Measurements from ENCODE around the gene TMEM255B. TPM values are rescaled to one million over a fixed set of nuclear protein-coding genes. Genes with fewer than 3 reads are reported as not detected.

Gene TMEM255B
- polyA plus RNA-seq, 1 donor (not counting 4 experiments of a cell fraction or from before 2014, with no cell fraction given), result 7.6 TPM

GRCh38 chr13:113813070-113813748 is 54.2 kb downstream of the TMEM255B start:
- Histone ChIP-seq H3K4me3 (ENCODE audit: control insufficient read depth in 2 of 3, extremely low read depth in 1 of 3, insufficient read depth in 2 of 3, low read depth in 1 of 3, low read length in 3 of 3) (no peak overlapping the region), H3K27me3 (ENCODE audit: control insufficient read depth, extremely low read depth, insufficient read depth, low read length) (no peaks in the 10 kb centered on the region), H4K20me1 (ENCODE audit: control insufficient read depth, extremely low read depth, insufficient read depth, low read length) (peaks cover 6% of the 10 kb centered on the region), H3K9me3 (ENCODE audit: control insufficient read depth, low read depth, low read length) (peaks cover 3% of the 10 kb centered on the region), H3K79me2 (ENCODE audit: control insufficient read depth, insufficient read depth, low read length) (no peaks in the 10 kb centered on the region), H3K36me3 (ENCODE audit: control insufficient read depth in 2 of 2, extremely low read depth in 1 of 2, insufficient read depth in 2 of 2, low read length in 2 of 2) (peaks cover 0 to 3% of the 10 kb centered on the region in 2 experiments), H3K27ac (ENCODE audit: control insufficient read depth, insufficient read depth, low read length) (no peak overlapping the region), H3K4me1 (ENCODE audit: control insufficient read depth, extremely low read depth, insufficient read depth, low read length) (no peaks in the 10 kb centered on the region), H3K4me2 (ENCODE audit: control insufficient read depth, extremely low read depth, insufficient read depth, low read depth, low read length) (no peak overlapping the region), H3K9ac (ENCODE audit: control insufficient read depth, extremely low read depth, insufficient read depth, low read length) (no peak overlapping the region), H3K9me1 (ENCODE audit: control insufficient read depth, extremely low read depth, insufficient read depth, low read length) (no peaks in the 10 kb centered on the region), H2AFZ (ENCODE audit: control insufficient read depth, low read length) (no peak overlapping the region)
- dilution Hi-C loops (cut with MboI; ENCODE audit: extremely low pct_ligation_motif_present, low sequenced_read_pairs), result no loop called here
- FAIRE-seq (no peak), DNase-seq (ENCODE audit: low read depth, low spot score) (no peak)
- no peak for TF ChIP-seq EZH2 (IDR thresholded peaks at IDR 0.05; ENCODE audit: low read length)
- no peak for TF ChIP-seq CTCF (optimal IDR thresholded peaks at IDR 0.05 in 1 of 3, IDR thresholded peaks at IDR 0.05 in 1 of 3, conservative IDR thresholded peaks at IDR 0.05 in 1 of 3; ENCODE audit: extremely low read depth in 1 of 3, insufficient read depth in 2 of 3, low read length in 3 of 3)

DNA sequence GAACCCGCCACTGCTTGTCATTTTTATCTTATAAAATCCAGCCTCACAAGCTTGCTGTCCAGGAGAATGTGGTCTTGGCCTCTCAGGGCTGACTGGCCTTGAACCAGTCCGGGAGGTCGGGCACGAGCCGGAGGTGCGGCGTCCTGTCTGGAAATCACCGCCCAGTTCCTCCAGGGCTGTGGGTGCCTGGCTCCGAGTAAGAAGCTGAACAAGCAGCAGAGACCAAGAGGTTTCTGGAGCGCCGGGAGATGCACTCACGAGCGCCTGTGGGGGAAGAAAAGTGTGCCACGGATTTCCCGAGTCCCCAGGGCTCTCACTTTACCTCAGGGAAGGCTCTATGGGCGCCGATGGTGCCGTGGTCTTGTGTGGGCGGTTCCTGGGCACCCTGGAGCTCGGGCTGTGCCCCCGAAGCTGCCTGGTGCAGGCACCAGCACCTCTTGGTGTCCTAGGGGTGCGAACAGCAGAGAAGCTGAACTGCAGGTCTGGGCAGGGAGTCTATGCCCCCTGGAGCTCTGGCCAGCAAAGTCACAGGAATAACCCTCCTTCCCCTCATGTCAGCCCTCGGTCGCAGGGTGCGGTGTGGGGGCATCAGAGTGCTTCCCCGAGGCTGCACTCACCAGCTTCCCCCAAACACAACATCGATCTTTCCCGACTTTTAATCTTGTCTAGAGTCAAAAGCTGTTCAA is 54.9 kb downstream of the TMEM255B start:
- H3K79me2 ChIP-seq (ENCODE audit: control insufficient read depth, insufficient read depth, low read length), result no peaks in the 10 kb centered on the region
- H3K9ac ChIP-seq (ENCODE audit: control insufficient read depth, extremely low read depth, insufficient read depth, low read length), result no peak overlapping the region
- no peaks in the 10 kb centered on the region for H3K9me1 ChIP-seq (ENCODE audit: control insufficient read depth, extremely low read depth, insufficient read depth, low read length)
- H3K36me3 ChIP-seq (ENCODE audit: control insufficient read depth in 2 of 2, extremely low read depth in 1 of 2, insufficient read depth in 2 of 2, low read length in 2 of 2), result peaks cover 0 to 3% of the 10 kb centered on the region in 2 experiments
- peaks cover 6% of the 10 kb centered on the region for H4K20me1 ChIP-seq (ENCODE audit: control insufficient read depth, extremely low read depth, insufficient read depth, low read length)
- peaks cover under 1% of the 10 kb centered on the region for H3K9me3 ChIP-seq (ENCODE audit: control insufficient read depth, low read depth, low read length)
- no peak overlapping the region for H2AFZ ChIP-seq (ENCODE audit: control insufficient read depth, low read length)
- H3K27ac ChIP-seq (ENCODE audit: control insufficient read depth, insufficient read depth, low read length), result no peak overlapping the region
- no peaks in the 10 kb centered on the region for H3K4me1 ChIP-seq (ENCODE audit: control insufficient read depth, extremely low read depth, insufficient read depth, low read length)
- H3K4me3 ChIP-seq (ENCODE audit: control insufficient read depth in 2 of 3, extremely low read depth in 1 of 3, insufficient read depth in 2 of 3, low read depth in 1 of 3, low read length in 3 of 3), result no peak overlapping the region
- DNase-seq (ENCODE audit: low read depth, low spot score) (no peak), FAIRE-seq (no peak)
- H3K27me3 ChIP-seq (ENCODE audit: control insufficient read depth, extremely low read depth, insufficient read depth, low read length), result no peaks in the 10 kb centered on the region
- dilution Hi-C loops (cut with MboI; ENCODE audit: extremely low pct_ligation_motif_present, low sequenced_read_pairs), result no loop called here
- no peak overlapping the region for H3K4me2 ChIP-seq (ENCODE audit: control insufficient read depth, extremely low read depth, insufficient read depth, low read depth, low read length)
- TF ChIP-seq EZH2 (IDR thresholded peaks at IDR 0.05; ENCODE audit: low read length) (no peak), CTCF (optimal IDR thresholded peaks at IDR 0.05 in 1 of 3, IDR thresholded peaks at IDR 0.05 in 1 of 3, conservative IDR thresholded peaks at IDR 0.05 in 1 of 3; ENCODE audit: extremely low read depth in 1 of 3, insufficient read depth in 2 of 3, low read length in 3 of 3) (no peak)
